Aorta (tissue), 5 donors: ENCODE results near the gene L3MBTL1. TPM values are rescaled to one million over a fixed set of nuclear protein-coding genes. Genes with fewer than 3 reads are reported as not detected.
"Not testable (repeated sequence)": the region's sequence is repeated elsewhere in the genome, so short reads cannot be mapped to it uniquely, and the experiment has no call there.

Experiments used
- ATAC-seq: fragments of 200-7000 bp; cut with Tn5 transposase; one replicate; pipeline ENCODE4 v1.9.1; 2022; ENCODE audit warnings: moderate library complexity; ENCODE audit not compliant: low FRiP score
- DNase-seq, 2 donors: peaks; one replicate each; pipeline ENCODE4 v3.0.0-alpha.2; 2020
- H3K27ac ChIP-seq, 2 donors: one replicate each; pipeline ENCODE4 v1.5.1; 2013; ENCODE audit warnings: low read length in 2 of 2, mild to moderate bottlenecking in 2 of 2, moderate library complexity in 2 of 2, control low read depth in 1 of 2, inconsistent platforms in 1 of 2, low read depth in 1 of 2
- H3K27me3 ChIP-seq, 2 donors: one replicate each; pipeline ENCODE4 v1.6.1; 2013; ENCODE audit warnings: control low read depth in 1 of 2, low read length in 1 of 2, mild to moderate bottlenecking in 1 of 2, moderate library complexity in 1 of 2; ENCODE audit not compliant: insufficient read depth in 2 of 2, control insufficient read depth in 1 of 2
- H3K36me3 ChIP-seq, 2 donors: one replicate each; pipeline ENCODE4 v1.6.1; 2013; ENCODE audit warnings: control low read depth in 1 of 2, low read length in 1 of 2, mild to moderate bottlenecking in 1 of 2; ENCODE audit not compliant: insufficient read depth in 2 of 2, control insufficient read depth in 1 of 2
- H3K4me1 ChIP-seq, 2 donors: one replicate each; pipeline ENCODE4 v1.6.1; 2013; ENCODE audit warnings: low read length in 2 of 2, control low read depth in 1 of 2, mild to moderate bottlenecking in 1 of 2, moderate library complexity in 1 of 2; ENCODE audit not compliant: insufficient read depth in 2 of 2, control insufficient read depth in 1 of 2
- H3K4me3 ChIP-seq, 2 donors: one replicate each; pipeline ENCODE4 v1.5.1; 2013; ENCODE audit warnings: low read length in 2 of 2, control low read depth in 1 of 2, mild to moderate bottlenecking in 1 of 2
- H3K9me3 ChIP-seq: one replicate; pipeline ENCODE4 v1.6.1; 2013; ENCODE audit warnings: mild to moderate bottlenecking, low read length; ENCODE audit not compliant: control insufficient read depth
- WGBS, 2 donors: extraction: QIAGEN DNeasy Blood & Tissue Kit; methylation state at CpG; one replicate each; pipeline ENCODE4 v1.1.7; 2013; 5-methylcytosine and 5-hydroxymethylcytosine counted together
- intact Hi-C, 2 donors: fragments of 100-400 bp; cut with DNase I; formaldehyde crosslinking; loops; one replicate each; pipeline versions ENCODE4 v1.14.2 to v1.15.0; 2022
- polyA plus RNA-seq, 2 donors: library from polyadenylated mRNA; stranded (reverse); fragments of 200-250 nt; gene quantifications; one replicate each; pipeline ENCODE4 v1.2.3, GENCODE V29; 2013
- total RNA-seq, 2 donors: library from RNA; stranded (reverse); fragmentation: NEBNext Ultra II Directional; extraction: Animal tissue kit (Norgen Biotek cat#: 25700); gene quantifications; one replicate each; pipeline ENCODE4 v1.2.1, GENCODE V29; 2021
- donor health status: healthy with polysubstance abuse.
- donor health status: Bipolar disorder and iron deficiency.
- donor health status: DM: no; HTN: no; CAD: no.
- donor health status: DM: no; HTN: no; CAD: no.
- donor health status: DM: yes; HTN: yes; CAD: no.

L3MBTL1 gene
- total and polyA plus RNA-seq, 4 donors = 2.9 to 24.3 (median 12.9) TPM

DNA sequence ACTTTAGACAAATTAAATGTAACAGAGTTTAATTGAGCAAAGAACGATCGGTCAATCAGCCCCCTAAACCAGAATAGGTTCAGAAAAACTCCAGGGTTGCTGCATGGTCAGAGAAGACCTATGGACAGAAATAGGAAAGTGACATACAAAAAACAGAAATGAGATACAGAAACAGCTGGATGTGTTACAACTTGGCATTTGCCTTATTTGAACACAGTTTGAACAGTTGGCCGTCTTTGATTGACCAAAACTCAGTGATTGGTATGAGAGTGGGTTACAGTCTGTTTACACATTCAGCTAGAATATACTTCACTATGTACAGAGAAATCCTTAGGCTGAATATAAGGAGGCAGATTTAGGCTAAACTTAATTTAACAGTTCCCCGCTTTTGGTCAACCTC lies 29.9 kb upstream of the L3MBTL1 start:
- Histone ChIP-seq H3K4me3 (no peak overlapping the region), H3K4me1 (no peaks in the 10 kb centered on the region), H3K9me3 (no peaks in the 10 kb centered on the region), H3K27me3 (no peaks in the 10 kb centered on the region), H3K36me3 (no peaks in the 10 kb centered on the region), H3K27ac (no peak overlapping the region)
- DNase-seq (no peak), ATAC-seq (no peak)
- intact Hi-C loops = no loop called here
- 77 to 78% methylated on average over 4 of the region's 4 CpGs for WGBS, 2 donors

DNA sequence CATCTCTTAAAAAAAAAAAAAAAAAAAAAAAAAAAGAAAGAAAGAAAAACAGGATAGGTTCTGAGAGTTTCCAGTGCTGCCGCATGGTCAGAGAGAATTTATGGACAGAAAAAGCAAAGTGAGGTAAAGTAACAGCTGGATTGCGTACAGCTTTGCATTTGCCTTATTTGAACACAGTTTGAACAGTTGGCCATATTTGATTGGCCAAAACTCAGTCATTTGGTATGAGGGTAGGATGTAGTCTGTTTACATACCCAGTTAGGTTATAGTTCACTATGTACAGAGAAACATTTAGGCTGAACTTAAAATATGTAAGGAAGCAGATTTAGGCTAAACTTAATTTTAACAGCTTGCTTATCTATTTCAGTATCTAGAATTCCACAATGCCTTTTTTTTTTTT lies 17.5 kb upstream of the L3MBTL1 start:
- Histone ChIP-seq H3K9me3 (no peaks in the 10 kb centered on the region), H3K27me3 (no peaks in the 10 kb centered on the region), H3K27ac (no peak overlapping the region), H3K4me1 (no peaks in the 10 kb centered on the region), H3K36me3 (no peaks in the 10 kb centered on the region), H3K4me3 (no peak overlapping the region)
- ATAC-seq (no peak), DNase-seq (no peak)
- 85 to 93% methylated on average over 2 of the region's 2 CpGs for WGBS, 2 donors
- intact Hi-C loops = no loop called here

DNA sequence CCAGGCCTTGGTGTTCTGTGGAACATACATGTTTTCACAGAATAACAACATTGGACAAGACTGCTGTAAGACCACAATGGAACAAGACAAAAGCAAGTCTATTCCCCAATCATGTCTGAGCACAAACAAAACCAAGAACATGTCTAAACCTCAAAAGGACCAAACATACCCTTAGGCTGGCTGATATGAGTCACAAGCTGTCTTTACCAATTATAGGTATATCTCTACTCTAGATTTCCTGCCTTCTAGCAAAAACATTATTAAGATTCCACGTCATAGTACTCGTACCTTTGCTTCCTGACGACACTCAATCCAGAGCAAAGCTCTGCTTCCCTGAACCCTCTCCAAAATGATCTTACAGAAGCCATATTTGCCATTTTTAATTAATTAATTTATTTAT lies 15.4 kb upstream of the L3MBTL1 start:
- Histone ChIP-seq H3K27ac (no peak overlapping the region), H3K4me1 (no peaks in the 10 kb centered on the region), H3K4me3 (no peak overlapping the region), H3K27me3 (no peaks in the 10 kb centered on the region), H3K9me3 (peaks cover 2% of the 10 kb centered on the region), H3K36me3 (no peaks in the 10 kb centered on the region)
- WGBS, 2 donors = 94% methylated on average over 3 of the region's 3 CpGs
- DNase-seq = no peak
- no peak for ATAC-seq
- intact Hi-C loops = no loop called here

DNA sequence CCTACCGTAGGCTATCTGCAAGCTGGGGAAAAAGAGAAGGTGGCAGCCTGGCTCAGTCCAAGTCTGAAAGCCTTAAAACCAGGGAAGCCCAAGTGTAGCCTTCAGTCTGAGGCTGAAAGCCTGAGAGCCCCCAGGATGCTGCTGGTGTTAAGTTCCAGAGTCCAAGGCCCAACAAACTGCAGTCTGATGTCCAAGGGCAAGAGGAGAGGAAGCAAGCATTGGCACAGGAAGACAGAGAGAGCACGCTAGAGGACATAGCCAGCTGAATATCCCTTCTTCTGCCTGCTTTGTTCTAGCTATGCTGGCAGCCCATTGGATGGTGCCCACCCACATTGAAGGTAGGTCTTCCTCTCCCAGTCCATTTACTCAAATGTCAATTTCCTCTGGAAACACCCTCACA lies 12.1 kb upstream of the L3MBTL1 start:
- DNase-seq (no peak), ATAC-seq (no peak)
- Histone ChIP-seq H3K4me1 (no peaks in the 10 kb centered on the region), H3K4me3 (no peak overlapping the region), H3K27ac (no peak overlapping the region), H3K27me3 (no peaks in the 10 kb centered on the region), H3K9me3 (peaks cover 2% of the 10 kb centered on the region), H3K36me3 (no peaks in the 10 kb centered on the region)
- intact Hi-C loops = no loop called here
- 47 to 69% methylated on average over 2 of the region's 2 CpGs for WGBS, 2 donors

DNA sequence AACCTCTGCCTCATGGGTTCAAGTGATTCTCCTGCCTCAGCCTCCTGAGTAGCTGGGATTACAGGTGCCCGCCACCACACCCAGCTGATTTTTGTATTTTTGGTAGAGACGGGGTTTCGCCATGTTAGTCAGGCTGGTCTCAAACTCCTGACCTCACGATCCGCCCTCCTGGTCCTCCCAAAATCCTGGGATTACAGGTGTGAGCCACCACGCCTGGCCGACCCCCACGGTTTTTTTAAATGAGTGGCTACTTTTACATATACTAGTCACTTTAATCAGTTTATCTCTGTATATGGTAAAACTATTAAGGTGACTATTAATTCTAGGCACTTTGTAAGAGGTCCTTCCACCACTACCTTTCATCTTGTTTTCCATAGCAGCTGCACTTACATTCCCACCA lies 5.5 kb upstream of the L3MBTL1 start:
- H3K27me3 ChIP-seq, H3K4me3 ChIP-seq, H3K27ac ChIP-seq, ATAC-seq, H3K4me1 ChIP-seq, H3K9me3 ChIP-seq, intact Hi-C loops, DNase-seq, H3K36me3 ChIP-seq: not testable (repeated sequence)
- WGBS, 2 donors = 95 to 96% methylated on average over 8 of the region's 8 CpGs

DNA sequence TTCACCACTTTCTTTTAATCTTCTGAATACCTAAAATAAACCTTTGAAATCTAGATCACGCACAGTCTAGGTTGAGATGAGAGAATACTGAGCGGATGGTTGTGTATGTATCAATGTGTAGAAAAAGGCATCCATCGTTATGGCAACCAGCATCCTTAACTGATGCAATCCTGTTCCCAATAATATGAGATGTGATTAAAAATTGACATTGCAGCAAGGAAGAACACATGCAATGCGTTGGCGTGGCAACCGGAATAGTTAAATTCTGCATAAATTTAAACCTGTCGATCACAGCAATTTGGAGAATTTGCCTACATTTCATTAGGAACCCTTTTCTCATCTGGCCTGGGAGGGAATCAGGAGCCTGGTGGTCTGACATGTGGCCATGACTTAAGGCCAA lies 1.3 kb upstream of the L3MBTL1 start:
- H3K4me3 ChIP-seq = no peak overlapping the region
- intact Hi-C loops = no loop called here
- DNase-seq = no peak
- no peak for ATAC-seq
- H3K36me3 ChIP-seq = no peaks in the 10 kb centered on the region
- no peak overlapping the region for H3K27ac ChIP-seq
- H3K27me3 ChIP-seq = no peaks in the 10 kb centered on the region
- 95% methylated on average over 7 of the region's 7 CpGs for WGBS, 2 donors
- no peaks in the 10 kb centered on the region for H3K9me3 ChIP-seq
- no peaks in the 10 kb centered on the region for H3K4me1 ChIP-seq

DNA sequence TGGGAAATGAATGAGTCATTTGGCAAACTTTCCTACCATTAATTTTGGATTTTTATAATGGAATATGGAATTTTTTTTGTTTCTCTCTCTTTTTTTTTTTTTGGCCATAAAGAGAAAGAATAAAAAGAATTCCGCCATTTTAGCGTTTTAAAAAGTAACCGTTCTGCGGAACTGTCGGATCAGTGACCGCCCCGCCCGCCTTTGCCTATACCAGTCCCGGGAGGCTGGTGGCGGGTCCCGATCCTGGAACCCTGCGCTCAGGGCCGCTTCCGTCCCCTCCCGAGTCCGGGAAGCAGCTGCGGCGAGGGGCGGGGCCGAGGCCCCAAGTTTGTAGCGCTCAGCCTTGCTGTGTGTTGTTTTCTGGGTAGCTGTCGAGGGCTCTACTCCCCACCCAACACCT lies 609 bp downstream of the L3MBTL1 start:
- intact Hi-C loops = no loop called here
- no peaks in the 10 kb centered on the region for H3K9me3 ChIP-seq
- H3K27ac ChIP-seq = no peak overlapping the region
- H3K36me3 ChIP-seq = no peaks in the 10 kb centered on the region
- DNase-seq (peak in 1 of 2 donors; percentile 75), ATAC-seq (no peak)
- 7 to 9% methylated on average over 22 of the region's 22 CpGs for WGBS, 2 donors
- no peaks in the 10 kb centered on the region for H3K27me3 ChIP-seq
- peak overlapping the region in 1 of 2 donors; percentile 59 for H3K4me3 ChIP-seq
- no peaks in the 10 kb centered on the region for H3K4me1 ChIP-seq

DNA sequence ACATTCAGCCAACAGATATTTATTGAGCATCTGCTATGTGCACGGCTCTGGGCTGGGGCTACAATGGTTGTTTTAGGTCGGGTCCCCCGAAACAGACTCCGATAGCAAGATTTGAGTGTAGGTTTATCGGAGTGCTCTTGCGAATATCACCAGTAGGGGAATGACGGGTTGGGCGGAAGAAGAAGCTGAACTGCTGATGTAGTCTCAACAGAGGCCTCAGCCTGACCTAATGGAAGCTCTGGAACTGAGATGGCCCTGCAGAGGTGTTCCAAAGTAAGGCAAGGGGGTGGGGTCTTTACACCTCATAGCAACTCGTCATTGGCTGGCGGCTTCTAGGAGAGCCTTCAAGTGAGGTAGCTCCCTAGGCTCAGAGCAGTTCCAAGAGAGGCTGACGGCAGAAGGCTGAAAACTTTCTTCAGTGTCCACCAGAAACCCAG lies 1.1 kb downstream of the L3MBTL1 start:
- Histone ChIP-seq H3K4me1 (no peaks in the 10 kb centered on the region), H3K4me3 (no peak overlapping the region), H3K9me3 (no peaks in the 10 kb centered on the region), H3K27me3 (no peaks in the 10 kb centered on the region), H3K36me3 (no peaks in the 10 kb centered on the region), H3K27ac (no peak overlapping the region)
- intact Hi-C loops = no loop called here
- DNase-seq (no peak), ATAC-seq (no peak)
- WGBS, 2 donors = 86 to 88% methylated on average over 11 of the region's 11 CpGs

DNA sequence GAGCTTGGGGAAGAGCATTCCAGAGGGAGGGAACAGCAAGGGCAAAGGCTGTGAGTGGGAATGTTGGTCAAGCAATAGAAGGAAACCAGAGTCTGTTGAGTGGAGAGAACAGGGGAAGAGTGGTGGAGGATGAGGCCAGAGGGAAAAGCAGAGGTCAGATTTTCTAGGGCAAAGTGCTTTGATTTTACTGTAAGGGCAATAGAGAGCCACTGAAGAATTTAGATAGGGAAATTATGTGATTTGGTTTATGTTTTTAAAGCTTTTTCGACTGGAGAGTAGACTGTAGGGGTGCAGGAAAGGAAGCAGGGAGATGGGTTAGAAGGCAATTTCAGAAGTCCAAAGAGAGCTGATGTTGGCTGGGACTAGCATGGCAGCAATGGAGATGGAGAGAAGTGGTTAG lies 4.4 kb downstream of the L3MBTL1 start:
- no peak overlapping the region for H3K27ac ChIP-seq

More for the DNA sequence above, 4.4 kb downstream of the L3MBTL1 start:
- ATAC-seq (no peak), DNase-seq (no peak)
- no peak overlapping the region for H3K4me3 ChIP-seq
- intact Hi-C loops = loop anchor here in 1 of 2 donors (5.0 kb wide), 1 partner anchor 55 kb away; the partner anchor contains the start of gene SRSF6
- WGBS, 2 donors = 88 to 92% methylated on average over 1 of the region's 1 CpG
- H3K36me3 ChIP-seq = no peaks in the 10 kb centered on the region
- H3K4me1 ChIP-seq = no peaks in the 10 kb centered on the region
- H3K27me3 ChIP-seq = no peaks in the 10 kb centered on the region
- no peaks in the 10 kb centered on the region for H3K9me3 ChIP-seq
